Measurements from ENCODE around the gene EXOC6.

DNA sequence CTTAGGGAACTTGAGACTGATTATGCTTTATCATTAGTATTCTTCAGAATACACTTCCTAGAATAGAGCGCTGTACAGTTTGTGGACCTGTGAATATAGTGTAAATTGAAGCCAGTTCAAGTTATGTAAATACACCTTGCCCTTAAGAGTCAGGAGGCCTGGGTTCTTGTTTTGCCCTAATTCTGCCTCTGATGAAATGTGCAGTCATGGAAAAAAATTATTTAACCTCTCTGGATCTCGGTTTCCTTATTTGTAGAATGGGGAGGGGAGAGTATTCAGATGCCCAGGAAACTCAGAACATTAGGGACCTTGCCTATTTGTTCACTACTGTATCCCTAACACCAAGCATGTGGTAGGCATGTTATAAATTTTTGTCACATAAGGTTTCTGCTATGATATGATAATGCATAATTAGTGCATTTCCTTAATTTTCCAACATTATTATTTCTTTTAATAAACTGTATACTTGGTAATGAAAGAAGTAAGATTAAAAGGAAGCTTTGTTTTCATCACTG, 1.3 kb downstream of the EXOC6 start:
- TF ChIP-seq, protein P1, sequence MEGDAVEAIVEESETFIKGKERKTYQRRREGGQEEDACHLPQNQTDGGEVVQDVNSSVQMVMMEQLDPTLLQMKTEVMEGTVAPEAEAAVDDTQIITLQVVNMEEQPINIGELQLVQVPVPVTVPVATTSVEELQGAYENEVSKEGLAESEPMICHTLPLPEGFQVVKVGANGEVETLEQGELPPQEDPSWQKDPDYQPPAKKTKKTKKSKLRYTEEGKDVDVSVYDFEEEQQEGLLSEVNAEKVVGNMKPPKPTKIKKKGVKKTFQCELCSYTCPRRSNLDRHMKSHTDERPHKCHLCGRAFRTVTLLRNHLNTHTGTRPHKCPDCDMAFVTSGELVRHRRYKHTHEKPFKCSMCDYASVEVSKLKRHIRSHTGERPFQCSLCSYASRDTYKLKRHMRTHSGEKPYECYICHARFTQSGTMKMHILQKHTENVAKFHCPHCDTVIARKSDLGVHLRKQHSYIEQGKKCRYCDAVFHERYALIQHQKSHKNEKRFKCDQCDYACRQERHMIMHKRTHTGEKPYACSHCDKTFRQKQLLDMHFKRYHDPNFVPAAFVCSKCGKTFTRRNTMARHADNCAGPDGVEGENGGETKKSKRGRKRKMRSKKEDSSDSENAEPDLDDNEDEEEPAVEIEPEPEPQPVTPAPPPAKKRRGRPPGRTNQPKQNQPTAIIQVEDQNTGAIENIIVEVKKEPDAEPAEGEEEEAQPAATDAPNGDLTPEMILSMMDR (IDR thresholded peaks at IDR 0.05): no peak
- TF ChIP-seq POLR2A (IDR thresholded peaks at IDR 0.05): no peak

Data from heart left ventricle (tissue), 13 donors.